Spinal cord (tissue), 10 donors: ENCODE results near the gene HSD17B11. TPM values are rescaled to one million over a fixed set of nuclear protein-coding genes. Genes with fewer than 3 reads are reported as not detected.
A peak's percentile ranks its signal among the peaks of the same experiment; 100 is the strongest.
"Not testable (repeated sequence)": the region's sequence is repeated elsewhere in the genome, so short reads cannot be mapped to it uniquely, and the experiment has no call there.

Experiments used
- DNase-seq, 6 donors: peaks; one replicate each; pipeline versions ENCODE4 v3.0.0 to v3.0.0-alpha.2; 2013 to 2015; ENCODE audit warnings: low spot score in 6 of 6, low read depth in 4 of 6
- H3K27ac ChIP-seq: one replicate; pipeline ENCODE4 v1.5.1; 2013; ENCODE audit warnings: low read depth, low read length, control low read depth
- H3K27me3 ChIP-seq: one replicate; pipeline ENCODE4 v1.6.1; 2013; ENCODE audit warnings: low read length; ENCODE audit not compliant: control insufficient read depth, insufficient read depth
- H3K36me3 ChIP-seq: one replicate; pipeline ENCODE4 v1.6.1; 2013; ENCODE audit warnings: low read length; ENCODE audit not compliant: control insufficient read depth, insufficient read depth
- H3K4me1 ChIP-seq: one replicate; pipeline ENCODE4 v1.6.1; 2013; ENCODE audit warnings: low read length; ENCODE audit not compliant: control insufficient read depth, insufficient read depth
- H3K4me3 ChIP-seq: one replicate; pipeline ENCODE4 v1.5.1; 2013; ENCODE audit warnings: low read depth, low read length, control low read depth
- H3K9me3 ChIP-seq: one replicate; pipeline ENCODE4 v1.6.1; 2013; ENCODE audit warnings: low read length; ENCODE audit not compliant: control insufficient read depth, insufficient read depth
- WGBS: methylation state at CpG from one replicate; pipeline ENCODE4 v1.1.5; 2013; ENCODE audit warnings: missing lambda C conversion rate; ENCODE audit not compliant: insufficient coverage; 5-methylcytosine and 5-hydroxymethylcytosine counted together
- long read RNA-seq, 4 donors: transcript quantifications; one replicate each; lab custom pipeline, GENCODE V29; 2026
- polyA plus RNA-seq, 2 donors: library from polyadenylated mRNA; unstranded; fragments of 120-200 nt; gene quantifications; one replicate each; pipeline ENCODE4 v1.2.1, GENCODE V29; 2013; ENCODE audit not compliant: insufficient read length in 2 of 2
- total RNA-seq, 2 donors: library from RNA; depleted of rRNA in 1 of 2; stranded (reverse); fragments of 120-200 nt in 1 of 2; fragments of >200 nt in 1 of 2; gene quantifications; one replicate each; pipeline versions ENCODE4 v1.2.3 to v1.2.4, GENCODE V29; 2013 to 2014
- donor health status: healthy.

HSD17B11 gene, protein sequence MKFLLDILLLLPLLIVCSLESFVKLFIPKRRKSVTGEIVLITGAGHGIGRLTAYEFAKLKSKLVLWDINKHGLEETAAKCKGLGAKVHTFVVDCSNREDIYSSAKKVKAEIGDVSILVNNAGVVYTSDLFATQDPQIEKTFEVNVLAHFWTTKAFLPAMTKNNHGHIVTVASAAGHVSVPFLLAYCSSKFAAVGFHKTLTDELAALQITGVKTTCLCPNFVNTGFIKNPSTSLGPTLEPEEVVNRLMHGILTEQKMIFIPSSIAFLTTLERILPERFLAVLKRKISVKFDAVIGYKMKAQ
- 10 to 100 TPM; 33.3 to 59.5 TPM for total RNA-seq
- 10 to 100 TPM; 22.8 to 26.0 TPM for polyA plus RNA-seq
- long read RNA-seq, donor 1, transcript HSD17B11-201 (7 exons, 1,885 nt): major isoform, 28 of 28 reads
- long read RNA-seq, donor 1, partial matches to known transcripts: 0 of 28 reads
- long read RNA-seq, donor 1, other reads (novel, unspliced or antisense): 0 of 28 reads
- long read RNA-seq, donor 2, transcript HSD17B11-201 (7 exons, 1,885 nt): major isoform, 6 of 7 reads
- long read RNA-seq, donor 2, partial matches to known transcripts: 0 of 7 reads
- long read RNA-seq, donor 2, other reads (novel, unspliced or antisense): 0 of 7 reads
- long read RNA-seq, donor 3, transcript HSD17B11-201 (7 exons, 1,885 nt): major isoform, 9 of 9 reads
- long read RNA-seq, donor 3, partial matches to known transcripts: 0 of 9 reads
- long read RNA-seq, donor 3, other reads (novel, unspliced or antisense): 0 of 9 reads
- long read RNA-seq, donor 4, transcript HSD17B11-201 (7 exons, 1,885 nt): major isoform, 61 of 67 reads
- long read RNA-seq, donor 4, partial matches to known transcripts: 5 of 67 reads
- long read RNA-seq, donor 4, other reads (novel, unspliced or antisense): 0 of 67 reads

DNA sequence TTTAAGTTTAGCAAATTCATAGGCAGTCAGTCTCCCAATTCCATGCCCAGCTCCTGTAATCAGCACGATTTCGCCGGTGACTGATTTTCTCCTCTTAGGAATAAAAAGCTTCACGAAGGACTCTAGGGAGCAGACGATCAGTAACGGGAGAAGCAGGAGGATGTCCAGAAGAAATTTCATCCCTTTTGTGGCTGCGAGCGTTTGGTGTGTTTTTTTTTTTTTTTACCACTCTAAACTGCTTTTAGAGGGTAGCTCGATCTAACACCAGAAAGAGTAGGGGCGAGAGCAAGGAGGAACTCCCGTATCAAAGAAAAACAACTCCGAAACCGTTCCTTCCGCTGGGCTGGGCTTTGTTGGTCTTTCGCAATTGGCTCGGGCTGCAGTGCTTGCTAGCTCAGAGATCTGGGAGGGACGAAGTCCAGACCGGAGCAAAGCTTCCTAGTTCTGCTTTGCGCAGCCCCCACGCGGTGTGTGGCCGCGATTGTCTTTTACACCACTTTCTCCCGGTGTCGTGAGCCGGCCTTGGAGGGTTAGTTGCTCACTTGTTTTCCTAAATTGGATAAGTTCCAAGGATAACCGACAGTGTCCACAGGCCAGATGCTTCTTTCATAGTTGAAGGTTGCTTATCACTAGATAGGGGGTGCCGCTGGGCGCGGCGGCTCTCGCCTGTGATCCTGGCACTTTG is at the start of gene HSD17B11:
Gene HSD17B11 (minus strand): TSS at position 298 of the 685 bp plus-strand sequence. CDS start 118 bp downstream, at position 180.
- peak; percentile 68 to 96 (median 80) for DNase-seq
- 0% methylated on average over 23 of the region's 32 CpGs for WGBS
- peak within 1 kb of the TSS; percentile 91 for H3K27ac ChIP-seq

DNA sequence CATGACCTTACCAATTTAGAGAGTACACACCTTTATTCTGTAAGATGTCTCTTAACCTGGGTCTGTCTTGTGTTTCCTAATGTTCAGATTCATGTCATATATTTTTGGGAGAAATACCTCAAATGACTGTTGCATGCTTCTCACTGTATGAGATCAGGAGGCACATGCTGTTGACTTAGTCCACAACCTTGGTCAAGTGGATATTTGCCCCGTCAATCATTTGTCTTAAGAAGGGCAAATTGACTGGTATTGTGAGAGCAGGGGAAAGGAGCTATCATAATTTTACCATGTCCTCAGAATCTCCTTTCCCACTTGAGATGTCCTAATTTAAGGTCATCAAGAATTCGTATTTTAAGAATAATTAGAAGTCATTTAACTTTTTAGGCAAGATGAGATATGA is 42.4 kb upstream of the HSD17B11 start:
- no peaks in the 10 kb centered on the region for H3K4me1 ChIP-seq
- DNase-seq: no peak
- H3K27me3 ChIP-seq: no peaks in the 10 kb centered on the region
- no peak overlapping the region for H3K27ac ChIP-seq
- H3K36me3 ChIP-seq: peaks cover 3% of the 10 kb centered on the region
- no CpG with 5 or more reads among the region's 2 CpGs for WGBS
- peaks cover 2% of the 10 kb centered on the region for H3K9me3 ChIP-seq
- no peak overlapping the region for H3K4me3 ChIP-seq

More for the DNA sequence above, at the start of gene HSD17B11:
- peak within 1 kb of the TSS; percentile 78 for H3K4me3 ChIP-seq
- no peaks in the 10 kb centered on the region for H3K36me3 ChIP-seq
- peaks cover 11% of the 10 kb centered on the region for H3K4me1 ChIP-seq
- no peaks in the 10 kb centered on the region for H3K27me3 ChIP-seq
- H3K9me3 ChIP-seq: no peaks in the 10 kb centered on the region

DNA sequence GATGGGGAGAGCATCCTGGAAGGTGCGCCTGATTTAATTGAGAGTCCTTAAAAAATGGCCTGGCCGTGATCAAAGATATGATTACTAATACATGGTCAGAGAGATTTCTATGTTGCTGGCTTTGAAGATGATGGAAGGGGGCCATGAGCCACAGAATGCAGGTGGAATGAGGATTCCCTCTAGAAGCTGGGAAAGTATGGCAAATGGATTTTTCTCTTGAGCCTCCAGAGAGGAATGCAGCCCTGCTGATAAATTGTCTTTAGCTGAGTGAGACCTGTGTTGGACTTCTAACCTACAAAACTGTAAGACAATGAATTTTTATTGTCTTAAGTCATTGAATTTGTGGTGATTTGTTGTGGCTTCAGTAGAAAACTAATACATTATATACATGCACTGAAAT is 39.0 kb upstream of the HSD17B11 start:
- DNase-seq: no peak
- WGBS: 94% methylated on average over 2 of the region's 2 CpGs

DNA sequence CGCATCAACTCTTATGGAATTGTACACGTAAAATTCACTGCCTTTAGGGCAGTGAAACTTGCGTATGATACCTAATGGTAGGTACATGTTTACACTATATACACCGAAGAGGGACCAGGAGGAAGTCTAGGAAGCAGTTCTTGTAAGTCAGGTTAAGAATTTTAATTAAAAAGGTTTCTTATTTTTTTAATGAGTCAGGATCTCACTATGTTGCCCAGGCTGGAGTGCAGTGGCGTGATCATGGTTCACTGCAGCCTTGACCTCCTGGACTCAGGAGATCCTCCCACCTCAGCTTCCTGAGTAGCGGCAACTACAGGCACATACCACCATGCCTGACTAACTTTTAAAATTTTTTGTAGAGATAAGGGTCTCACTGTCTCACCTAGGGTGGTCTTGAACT is 38.0 kb upstream of the HSD17B11 start:
- Histone ChIP-seq H3K9me3 (peaks cover 2% of the 10 kb centered on the region), H3K27ac (no peak overlapping the region), H3K4me3 (no peak overlapping the region), H3K27me3 (no peaks in the 10 kb centered on the region), H3K4me1 (peaks cover 9% of the 10 kb centered on the region), H3K36me3 (no peaks in the 10 kb centered on the region)
- whole genome bisulfite sequencing: no CpG with 5 or more reads among the region's 6 CpGs
- no peak for DNase-seq

More for the DNA sequence above, 39.0 kb upstream of the HSD17B11 start:
- Histone ChIP-seq H3K9me3 (peaks cover 2% of the 10 kb centered on the region), H3K27me3 (no peaks in the 10 kb centered on the region), H3K27ac (no peak overlapping the region), H3K36me3 (no peaks in the 10 kb centered on the region), H3K4me1 (peaks cover 3% of the 10 kb centered on the region), H3K4me3 (no peak overlapping the region)

DNA sequence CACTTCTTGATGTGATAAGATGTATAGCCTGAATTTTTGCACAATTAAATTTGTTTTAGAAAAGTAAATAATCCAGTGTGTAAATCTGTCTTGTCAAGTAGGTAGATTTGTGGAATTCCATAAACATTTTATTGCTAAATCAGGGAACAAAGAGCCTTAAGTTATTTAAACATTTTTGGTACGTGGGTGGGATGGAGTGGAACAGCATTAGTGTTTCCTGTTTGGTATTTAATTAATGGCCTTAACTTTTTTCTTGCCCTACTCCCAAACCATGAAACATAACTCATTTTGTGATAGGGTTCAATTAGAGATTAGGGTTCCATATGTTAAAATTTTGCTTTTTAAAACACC is 36.5 kb upstream of the HSD17B11 start:
- H3K4me1 ChIP-seq: peaks cover 10% of the 10 kb centered on the region
- H3K27me3 ChIP-seq: no peaks in the 10 kb centered on the region
- H3K27ac ChIP-seq: no peak overlapping the region
- no peak for DNase-seq
- no peaks in the 10 kb centered on the region for H3K36me3 ChIP-seq
- WGBS: no CpG with 5 or more reads among the region's 1 CpG
- no peak overlapping the region for H3K4me3 ChIP-seq
- peaks cover 2% of the 10 kb centered on the region for H3K9me3 ChIP-seq

DNA sequence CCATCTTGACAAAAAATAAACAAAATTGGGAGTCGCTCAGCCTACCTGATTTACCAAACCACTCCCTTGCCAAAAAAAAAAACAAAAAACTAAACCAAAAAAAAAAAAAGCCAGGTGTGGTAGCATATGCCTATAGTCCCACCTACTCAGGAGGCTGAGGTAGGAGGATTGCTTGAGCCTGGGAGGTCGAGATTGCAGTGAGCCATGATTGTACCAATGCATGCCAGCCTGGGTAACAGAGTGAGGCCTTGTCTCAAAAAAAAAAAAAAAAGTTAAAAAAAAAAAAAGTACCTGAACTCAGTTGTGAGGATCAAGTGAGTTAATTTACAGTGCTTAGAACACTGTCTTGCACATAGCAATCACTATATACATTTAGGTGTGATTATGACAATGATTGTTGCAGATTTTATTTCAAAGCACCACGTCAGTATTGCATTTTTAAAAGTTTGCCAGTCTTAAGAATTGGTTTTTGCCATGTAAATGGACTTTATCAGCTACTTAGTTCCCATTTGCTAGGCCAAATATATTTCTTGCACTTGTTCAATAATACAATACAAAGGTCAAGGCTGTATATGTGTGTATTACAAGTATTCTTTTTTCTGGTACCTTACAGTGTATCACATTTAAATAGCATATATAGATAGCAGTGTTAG is 36.0 kb upstream of the HSD17B11 start:
- no CpG with 5 or more reads among the region's 3 CpGs for WGBS
- H3K9me3 ChIP-seq: peaks cover 2% of the 10 kb centered on the region
- H3K27me3 ChIP-seq: no peaks in the 10 kb centered on the region
- no peaks in the 10 kb centered on the region for H3K36me3 ChIP-seq
- peaks cover 12% of the 10 kb centered on the region for H3K4me1 ChIP-seq
- no peak for DNase-seq
- no peak overlapping the region for H3K4me3 ChIP-seq
- no peak overlapping the region for H3K27ac ChIP-seq

DNA sequence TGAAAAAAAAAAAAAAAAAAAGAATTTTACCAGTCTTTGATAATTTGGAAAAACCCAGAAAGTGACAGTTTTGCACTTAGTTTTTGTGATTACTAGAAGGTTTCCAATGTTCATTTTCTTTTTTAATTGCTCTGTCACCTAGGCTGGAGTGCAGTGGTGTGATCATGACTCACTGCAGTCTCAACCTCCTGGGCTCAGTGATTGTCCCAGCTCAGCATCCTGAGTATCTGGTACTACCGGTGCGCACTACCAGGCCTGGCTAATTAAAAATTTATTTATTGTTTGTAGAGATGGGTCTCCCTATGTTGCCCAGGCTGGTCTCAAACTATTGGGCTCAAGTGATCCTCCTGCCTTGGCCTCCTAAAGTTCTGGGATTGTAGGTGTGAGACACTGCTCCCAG is 34.7 kb upstream of the HSD17B11 start:
- no peak overlapping the region for H3K27ac ChIP-seq
- peaks cover 2% of the 10 kb centered on the region for H3K9me3 ChIP-seq
- H3K4me1 ChIP-seq: peaks cover 18% of the 10 kb centered on the region
- H3K4me3 ChIP-seq: no peak overlapping the region
- H3K36me3 ChIP-seq: no peaks in the 10 kb centered on the region
- DNase-seq: no peak
- H3K27me3 ChIP-seq: no peaks in the 10 kb centered on the region
- no CpG with 5 or more reads among the region's 2 CpGs for WGBS

DNA sequence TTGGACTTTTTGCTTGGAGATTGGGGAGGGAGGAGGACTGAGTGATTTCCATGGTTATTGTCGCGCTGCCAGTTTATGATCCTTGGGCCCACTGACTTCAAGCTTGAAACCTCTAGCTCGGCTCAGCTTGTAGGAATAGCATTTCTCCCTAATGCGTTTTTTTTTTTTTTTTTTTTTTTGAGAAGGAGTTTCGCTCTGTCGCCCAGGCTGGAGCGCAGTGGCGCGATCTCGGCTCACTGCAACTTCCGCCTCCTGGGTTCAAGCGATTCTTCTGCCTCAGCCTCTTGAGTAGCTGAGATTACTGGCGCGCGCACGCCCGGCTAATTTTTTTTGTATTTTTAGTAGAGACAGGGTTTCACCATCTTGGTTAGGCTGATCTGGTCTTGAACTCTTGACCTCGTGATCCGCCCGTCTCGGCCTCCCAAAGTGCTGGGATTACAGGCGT is 33.1 kb upstream of the HSD17B11 start:
- not testable (repeated sequence) for H3K27me3 ChIP-seq, H3K27ac ChIP-seq, H3K9me3 ChIP-seq, H3K36me3 ChIP-seq
- Histone ChIP-seq H3K4me1 (peaks cover 18% of the 10 kb centered on the region), H3K4me3 (peak overlapping the region; percentile 99)
- peak in 2 of 6 donors; percentile 11 to 24 for DNase-seq
- 89% methylated on average over 9 of the region's 22 CpGs for WGBS
